Measurements from ENCODE around the gene SDR39U1.

The SDR39U1 gene

GRCh38 chr14:24408764-24409163 is 33.8 kb downstream of the SDR39U1 start:
- DNase-seq: no peak

- no peak for DNase-seq
These were observed 34.8 kb downstream of the SDR39U1 start for GRCh38 chr14:24407608-24408325.

GRCh38 chr14:24406416-24406815 is 36.2 kb downstream of the SDR39U1 start:
- no peak for DNase-seq

GRCh38 chr14:24404814-24405213 is 37.8 kb downstream of the SDR39U1 start:
- no peak for DNase-seq

GRCh38 chr14:24403294-24403998 is 39.1 kb downstream of the SDR39U1 start:
- DNase-seq: no peak

GRCh38 chr14:24401810-24402702 is 40.5 kb downstream of the SDR39U1 start:
- DNase-seq: no peak

- DNase-seq: no peak
These were observed 42.4 kb downstream of the SDR39U1 start for GRCh38 chr14:24399999-24400718.

- no peak for DNase-seq
These were observed 43.1 kb downstream of the SDR39U1 start for GRCh38 chr14:24399447-24399822.

GRCh38 chr14:24398653-24399446 is 43.7 kb downstream of the SDR39U1 start, which contains the start of gene NYNRIN:
TSS of gene NYNRIN (plus strand) at chr14:24399003. CDS start at chr14:24399247, 244 bp downstream.
- peak; percentile 88 for DNase-seq

GRCh38 chr14:24398293-24398652 is 44.3 kb downstream of the SDR39U1 start:
- peak; percentile 79 for DNase-seq

GRCh38 chr14:24397639-24398292 is 44.8 kb downstream of the SDR39U1 start:
- DNase-seq: no peak

GRCh38 chr14:24395609-24396582 is 46.7 kb downstream of the SDR39U1 start:
- no peak for DNase-seq

GRCh38 chr14:24394275-24394674 is 48.3 kb downstream of the SDR39U1 start:
- DNase-seq: no peak

GRCh38 chr14:24392325-24393091 is 50.1 kb downstream of the SDR39U1 start:
- no peak for DNase-seq

- DNase-seq: no peak
These were observed 51.7 kb downstream of the SDR39U1 start for GRCh38 chr14:24390701-24391468.

Measured in right forelimb (tissue), 1 donor.